NCI-H1436 (cell line): ENCODE results near the gene TRPV3.
A peak's percentile ranks its signal among the peaks of the same experiment; 100 is the strongest.
"Not testable (repeated sequence)": the region's sequence is repeated elsewhere in the genome, so short reads cannot be mapped to it uniquely, and the experiment has no call there.

ENCODE experiments used
- DNase-seq: peaks from one replicate; lab custom pipeline; 2025; lab: John Stamatoyannopoulos, UW

Gene TRPV3

GRCh38 chr17:3557768-3558583 lies at the start of gene TRPV3:
Gene TRPV3, minus strand, starts transcription at chr17:3557812. Its CDS starts 2,962 bp downstream, at chr17:3554850.
- DNase-seq, result no peak

GRCh38 chr17:3603870-3604259 lies 46.3 kb upstream of the TRPV3 start:
- no peak for DNase-seq

GRCh38 chr17:3603119-3603869 lies 45.7 kb upstream of the TRPV3 start:
- DNase-seq, result no peak

DNA sequence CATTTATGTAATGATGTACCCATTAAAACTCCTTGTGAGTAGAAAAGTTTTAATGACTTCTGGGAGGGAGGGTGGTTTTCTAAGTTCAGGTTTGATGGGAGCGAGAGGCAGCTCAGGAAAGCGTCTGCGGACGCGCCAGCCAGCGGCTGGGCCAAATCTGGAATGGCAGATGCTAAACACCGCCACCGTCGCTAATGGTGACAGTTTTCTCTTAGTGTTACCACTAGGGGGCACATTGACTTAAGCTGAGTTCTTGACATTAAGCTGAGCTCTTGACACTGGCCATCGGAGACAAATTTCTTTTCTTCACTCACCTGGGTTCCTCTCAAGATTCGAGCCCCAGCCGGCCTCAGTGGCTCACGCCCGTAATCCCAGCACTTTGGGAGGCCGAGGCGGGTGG lies 44.9 kb upstream of the TRPV3 start:
- peak; percentile 4 for DNase-seq

DNA sequence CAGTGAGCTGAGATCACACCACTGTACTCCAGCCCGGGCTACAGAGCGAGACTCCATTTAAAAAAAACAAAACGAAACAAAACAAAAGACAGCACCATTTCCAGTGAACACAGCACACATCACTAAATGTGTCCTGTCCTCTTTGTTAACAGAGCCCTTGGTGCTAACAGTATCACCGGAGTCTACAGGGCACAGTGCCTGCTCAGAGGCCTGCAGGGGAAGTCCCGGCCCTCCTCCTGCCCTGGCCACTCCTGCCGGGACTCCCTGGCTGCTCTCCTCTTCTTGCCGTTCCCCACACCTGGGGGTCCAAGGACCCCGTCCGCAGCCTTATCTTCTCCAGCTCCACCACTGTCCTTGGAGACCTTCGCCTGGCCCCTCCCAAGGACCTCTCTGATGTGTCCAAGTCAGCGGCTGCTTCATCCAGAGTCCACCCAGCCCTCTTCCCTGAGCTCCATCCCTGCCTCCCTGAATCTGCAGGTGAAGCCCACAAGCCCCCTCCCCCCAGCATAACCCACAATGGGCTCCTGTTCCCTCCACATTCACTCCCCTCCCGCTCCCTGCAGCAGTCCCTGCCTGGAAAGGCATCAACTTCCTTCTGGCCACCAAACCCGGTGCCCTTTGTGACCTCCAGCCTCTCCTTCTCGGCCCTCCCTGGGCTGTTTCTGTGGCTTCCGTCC lies 43.1 kb upstream of the TRPV3 start:
- no peak for DNase-seq

GRCh38 chr17:3598078-3598477 lies 40.5 kb upstream of the TRPV3 start:
- DNase-seq, result no peak

GRCh38 chr17:3596804-3597464 lies 39.3 kb upstream of the TRPV3 start:
- no peak for DNase-seq

- DNase-seq, result no peak
Measured at GRCh38 chr17:3594976-3595375, 37.4 kb upstream of the TRPV3 start.

GRCh38 chr17:3594051-3594800 lies 36.6 kb upstream of the TRPV3 start:
- DNase-seq, result no peak

DNA sequence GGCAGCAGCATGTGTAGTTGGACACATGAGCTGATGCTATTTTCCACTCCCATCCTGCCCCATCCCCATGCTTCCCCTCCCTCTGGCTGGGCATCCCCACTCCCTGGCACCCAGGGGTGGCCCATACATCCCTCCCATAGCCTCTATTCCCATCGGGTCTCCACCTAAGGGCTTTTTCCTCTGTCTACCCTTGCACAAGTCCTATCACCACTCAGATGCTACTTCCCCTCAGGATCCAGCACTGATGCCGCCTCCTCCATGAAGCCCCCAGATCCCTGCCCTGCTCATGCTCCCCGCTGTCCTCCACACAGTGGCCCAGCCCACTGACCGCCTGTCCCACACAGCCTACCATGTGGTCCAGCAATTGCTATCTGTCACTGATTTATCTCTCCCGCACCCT lies 35.8 kb upstream of the TRPV3 start:
- no peak for DNase-seq

GRCh38 chr17:3592216-3592860 lies 34.7 kb upstream of the TRPV3 start:
- no peak for DNase-seq

GRCh38 chr17:3590768-3591167 lies 33.2 kb upstream of the TRPV3 start:
- no peak for DNase-seq

DNA sequence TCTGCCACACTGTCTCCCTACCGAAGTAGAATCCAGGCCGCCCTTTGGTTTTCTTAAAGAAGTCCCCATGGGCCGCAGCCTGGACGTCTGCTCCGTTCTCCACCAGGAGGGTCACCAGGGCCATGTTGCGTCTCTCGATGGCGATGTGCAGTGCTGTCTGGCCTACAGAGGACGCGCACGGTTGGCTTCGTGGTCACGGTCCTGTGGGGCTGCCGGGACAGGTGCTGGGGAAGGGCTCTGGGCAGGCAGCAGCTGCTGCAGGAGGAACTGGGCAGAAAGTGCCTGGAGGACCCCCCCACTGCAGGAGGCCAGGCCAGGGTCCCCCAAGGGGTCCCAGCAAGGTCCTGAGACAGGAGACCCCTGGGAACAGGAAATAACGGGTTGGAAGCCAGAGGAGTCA lies 32.6 kb upstream of the TRPV3 start:
- no peak for DNase-seq

- no peak for DNase-seq
Measured at GRCh38 chr17:3589784-3590183, 32.2 kb upstream of the TRPV3 start.

GRCh38 chr17:3585826-3586225 lies 28.2 kb upstream of the TRPV3 start:
- DNase-seq, result no peak

- no peak for DNase-seq
Measured at GRCh38 chr17:3583456-3583855, 25.8 kb upstream of the TRPV3 start.

DNA sequence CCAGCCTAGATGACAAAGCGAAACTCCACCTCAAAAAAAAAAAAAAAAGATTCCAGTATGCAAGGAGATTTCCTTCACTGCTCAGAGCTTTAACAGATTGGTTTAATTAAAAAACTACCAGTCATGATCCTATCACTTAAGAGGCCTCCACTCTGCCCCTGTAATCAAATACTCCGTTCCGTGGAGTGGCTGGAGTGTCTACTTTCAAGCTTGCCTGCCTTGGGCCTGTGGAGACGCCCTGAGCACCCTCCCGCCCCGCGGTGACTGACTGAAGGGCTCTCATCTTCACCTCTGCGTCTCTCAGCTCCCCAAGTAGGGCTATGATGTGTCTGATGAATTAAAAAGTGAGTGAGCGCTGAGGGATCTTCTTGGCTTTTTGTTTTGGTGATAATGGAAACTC lies 25.3 kb upstream of the TRPV3 start:
- no peak for DNase-seq

GRCh38 chr17:3578667-3579066 lies 21.1 kb upstream of the TRPV3 start:
- DNase-seq, result not testable (repeated sequence)

DNA sequence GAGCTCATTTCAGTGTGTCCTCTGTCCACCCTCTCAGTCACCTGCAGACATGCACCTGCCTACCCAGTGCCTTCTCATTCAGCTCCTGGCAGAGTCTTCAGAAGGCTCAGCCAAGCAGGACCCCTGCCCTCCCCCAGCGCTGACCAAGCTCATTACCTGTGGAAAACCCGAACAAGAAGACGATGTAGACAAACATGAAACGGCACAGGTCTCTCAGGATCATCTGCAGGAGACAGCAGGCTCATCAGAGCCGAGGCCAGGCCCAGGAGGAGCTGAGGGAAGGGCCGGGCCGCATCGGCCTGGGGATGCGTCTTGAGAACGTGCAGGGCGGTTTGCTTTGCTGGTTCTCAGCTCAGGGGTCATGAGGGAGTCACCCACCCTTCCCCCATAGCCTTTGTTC lies 19.4 kb upstream of the TRPV3 start:
- no peak for DNase-seq

DNA sequence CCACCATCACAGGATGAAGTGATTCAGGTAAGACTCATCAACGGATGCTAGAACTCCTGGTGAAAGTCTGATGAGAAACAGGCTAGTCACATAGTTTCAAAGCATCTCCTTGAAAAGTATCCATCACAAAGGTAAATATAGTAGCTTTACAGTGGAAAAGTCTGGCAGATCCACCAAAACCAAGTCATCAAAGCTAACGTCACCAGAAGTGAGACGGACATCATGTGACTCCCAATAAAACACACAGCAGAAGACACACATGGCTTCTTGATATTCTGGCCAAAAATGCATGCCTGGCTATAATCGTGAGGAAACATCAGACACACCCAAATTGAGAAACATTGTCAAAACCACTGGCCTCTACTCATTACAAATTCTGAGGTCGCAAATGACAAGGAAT lies 17.9 kb upstream of the TRPV3 start:
- no peak for DNase-seq

- no peak for DNase-seq
Measured at GRCh38 chr17:3574231-3574630, 16.6 kb upstream of the TRPV3 start.
